Fibroblast of lung (primary cell): ENCODE results near the gene SOX11. TPM values are rescaled to one million over a fixed set of nuclear protein-coding genes. Genes with fewer than 3 reads are reported as not detected.
A peak's percentile ranks its signal among the peaks of the same experiment; 100 is the strongest.

Experiments
- DNase-seq, 2 donors: peaks; one replicate each; pipeline versions ENCODE4 v3.0.0 to v3.0.0-alpha.2; 2010; ENCODE audit warnings: low read depth in 2 of 2
- H2AFZ ChIP-seq: 2 replicates; pipeline ENCODE4 v1.5.1; 2012; ENCODE audit warnings: low read length, control low read depth, inconsistent platforms
- H3K27ac ChIP-seq: 2 replicates; pipeline ENCODE4 v1.5.1; 2011; ENCODE audit warnings: low read length, control low read depth; ENCODE audit not compliant: insufficient read depth
- H3K27me3 ChIP-seq: 2 replicates; pipeline ENCODE4 v1.5.1; 2011; ENCODE audit warnings: mild to moderate bottlenecking, low read length; ENCODE audit not compliant: control insufficient read depth, insufficient read depth
- H3K36me3 ChIP-seq: 2 replicates; pipeline ENCODE4 v1.5.1; 2011; ENCODE audit warnings: low read length; ENCODE audit not compliant: control insufficient read depth, insufficient read depth
- H3K4me1 ChIP-seq: 2 replicates; pipeline ENCODE4 v1.5.1; 2011; ENCODE audit warnings: low read length; ENCODE audit not compliant: control insufficient read depth, insufficient read depth; ENCODE audit errors: extremely low read depth
- H3K4me2 ChIP-seq: 2 replicates; pipeline ENCODE4 v1.5.1; 2011; ENCODE audit warnings: low read length, control low read depth; ENCODE audit not compliant: insufficient read depth; ENCODE audit errors: extremely low read depth
- H3K4me3 ChIP-seq, 4 experiments: fragments of 200-600 bp in 1 of 4; sonication (generic) in 1 of 4; replicated peaks in 1 of 4; 2 replicates each; pipeline ENCODE4 v1.5.1; 2011 to 2016; ENCODE audit warnings: low read length in 4 of 4, low read depth in 3 of 4, mild to moderate bottlenecking in 3 of 4, control low read depth in 2 of 4, inconsistent platforms in 1 of 4, mixed read lengths in 1 of 4; ENCODE audit not compliant: insufficient read depth in 1 of 4; ENCODE audit errors: control extremely low read depth in 1 of 4
- H3K79me2 ChIP-seq: 2 replicates; pipeline ENCODE4 v1.5.1; 2012; ENCODE audit warnings: mild to moderate bottlenecking, low read length, inconsistent platforms; ENCODE audit not compliant: control insufficient read depth, insufficient read depth
- H3K9ac ChIP-seq: 2 replicates; pipeline ENCODE4 v1.5.1; 2011; ENCODE audit warnings: mild to moderate bottlenecking, low read length, control low read depth; ENCODE audit not compliant: insufficient read depth
- H3K9me3 ChIP-seq: 2 replicates; pipeline ENCODE4 v1.5.1; 2012; ENCODE audit warnings: low read depth, low read length; ENCODE audit not compliant: control insufficient read depth, insufficient read depth
- H4K20me1 ChIP-seq: 2 replicates; pipeline ENCODE4 v1.5.1; 2011; ENCODE audit warnings: low read length; ENCODE audit not compliant: control insufficient read depth, insufficient read depth; ENCODE audit errors: extremely low read depth
- EZH2 ChIP-seq: IDR thresholded peaks from 2 replicates; pipeline ENCODE4 v1.5.1; 2012; ENCODE audit warnings: low read length, control low read depth, mild to moderate bottlenecking; ENCODE audit errors: missing control alignments
- polyA plus RNA-seq, 2 donors: library from polyadenylated mRNA; depleted of rRNA in 1 of 2; stranded (reverse) in 1 of 2; unstranded in 1 of 2; fragments of >200 nt; gene quantifications; 2 replicates each; pipeline ENCODE4 v1.2.1, GENCODE V29; 2011 to 2012; ENCODE audit warnings: missing spikeins in 1 of 2
- total RNA-seq: library from RNA; depleted of rRNA; stranded (reverse); fragments of >200 nt; gene quantifications from 2 replicates; pipeline ENCODE4 v1.2.1, GENCODE V29; 2014
- TF ChIP-seq, protein P1 (sequence below), 2 donors: IDR thresholded peaks in 1 of 2; conservative IDR thresholded peaks in 1 of 2; 1 replicate in 1 of 2; 2 replicates in 1 of 2; pipeline ENCODE4 v1.5.1; 2011 to 2012; ENCODE audit warnings: low read length in 2 of 2, control low read depth in 1 of 2, inconsistent platforms in 1 of 2, low read depth in 1 of 2, mild to moderate bottlenecking in 1 of 2

SOX11 gene
- total and polyA plus RNA-seq, 2 donors (not counting 1 experiment from before 2014, with no cell fraction given): 0.99 to 1.2 TPM

DNA sequence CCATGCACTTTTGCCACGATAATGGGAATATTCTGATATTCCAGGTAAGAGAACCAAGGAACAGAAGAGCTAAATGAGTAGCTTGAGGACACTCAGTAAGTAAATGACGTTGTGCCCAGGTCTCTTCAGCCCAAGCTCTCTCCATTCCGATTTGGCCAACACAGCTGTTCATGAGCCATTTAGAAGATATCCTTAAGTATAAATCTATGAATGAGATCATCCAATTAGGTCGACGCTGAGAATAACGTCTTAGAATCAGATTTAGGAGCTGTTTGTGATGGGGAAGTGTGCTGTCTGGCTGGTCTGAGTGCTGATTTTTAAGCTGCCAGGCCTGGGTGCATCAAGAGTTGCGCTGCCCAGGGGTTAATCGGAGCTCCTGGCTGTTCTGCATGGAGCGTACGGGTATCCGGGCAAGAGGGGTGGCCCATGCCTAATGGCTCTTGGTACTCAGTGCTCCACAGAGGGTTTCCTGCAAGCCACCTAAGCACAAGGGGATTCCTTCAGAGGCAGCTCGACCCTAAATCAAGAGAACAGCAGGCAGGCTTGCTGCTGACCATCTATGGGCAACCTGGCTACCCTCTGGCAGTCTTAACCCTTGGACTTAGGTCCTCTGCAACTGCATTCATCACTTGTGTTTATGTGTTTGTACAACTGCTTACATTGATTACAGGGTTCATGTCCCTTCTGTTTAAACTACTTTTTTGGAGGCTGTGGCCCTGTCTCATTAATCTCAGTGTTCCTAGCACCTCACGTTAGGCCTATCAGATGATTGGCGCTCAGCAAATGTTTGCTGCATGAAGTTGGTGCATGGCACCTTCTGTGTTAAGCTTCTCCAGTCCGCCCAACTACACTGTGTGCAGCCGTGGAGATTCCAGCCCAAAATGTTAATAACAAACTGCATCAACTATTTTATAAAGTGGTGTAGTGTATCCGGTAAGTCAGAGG, 31.9 kb downstream of the SOX11 start:
- no peaks in the 10 kb centered on the region for H3K79me2 ChIP-seq
- H3K4me2 ChIP-seq: no peak overlapping the region
- H3K9ac ChIP-seq: no peak overlapping the region
- no peak overlapping the region for H2AFZ ChIP-seq
- no peak overlapping the region for H3K4me3 ChIP-seq
- DNase-seq: peak in 1 of 2 donors; percentile 48
- H3K27me3 ChIP-seq: no peaks in the 10 kb centered on the region
- no peaks in the 10 kb centered on the region for H3K4me1 ChIP-seq
- TF ChIP-seq, protein P1, sequence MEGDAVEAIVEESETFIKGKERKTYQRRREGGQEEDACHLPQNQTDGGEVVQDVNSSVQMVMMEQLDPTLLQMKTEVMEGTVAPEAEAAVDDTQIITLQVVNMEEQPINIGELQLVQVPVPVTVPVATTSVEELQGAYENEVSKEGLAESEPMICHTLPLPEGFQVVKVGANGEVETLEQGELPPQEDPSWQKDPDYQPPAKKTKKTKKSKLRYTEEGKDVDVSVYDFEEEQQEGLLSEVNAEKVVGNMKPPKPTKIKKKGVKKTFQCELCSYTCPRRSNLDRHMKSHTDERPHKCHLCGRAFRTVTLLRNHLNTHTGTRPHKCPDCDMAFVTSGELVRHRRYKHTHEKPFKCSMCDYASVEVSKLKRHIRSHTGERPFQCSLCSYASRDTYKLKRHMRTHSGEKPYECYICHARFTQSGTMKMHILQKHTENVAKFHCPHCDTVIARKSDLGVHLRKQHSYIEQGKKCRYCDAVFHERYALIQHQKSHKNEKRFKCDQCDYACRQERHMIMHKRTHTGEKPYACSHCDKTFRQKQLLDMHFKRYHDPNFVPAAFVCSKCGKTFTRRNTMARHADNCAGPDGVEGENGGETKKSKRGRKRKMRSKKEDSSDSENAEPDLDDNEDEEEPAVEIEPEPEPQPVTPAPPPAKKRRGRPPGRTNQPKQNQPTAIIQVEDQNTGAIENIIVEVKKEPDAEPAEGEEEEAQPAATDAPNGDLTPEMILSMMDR (conservative IDR thresholded peaks at IDR 0.05 in 1 of 2, IDR thresholded peaks at IDR 0.05 in 1 of 2; ENCODE audit: low read depth in 1 of 2, low read length in 2 of 2): no peak
- TF ChIP-seq EZH2: no peak
- H3K9me3 ChIP-seq: no peaks in the 10 kb centered on the region
- H3K36me3 ChIP-seq: no peaks in the 10 kb centered on the region
- no peak overlapping the region for H3K27ac ChIP-seq
- no peaks in the 10 kb centered on the region for H4K20me1 ChIP-seq

DNA sequence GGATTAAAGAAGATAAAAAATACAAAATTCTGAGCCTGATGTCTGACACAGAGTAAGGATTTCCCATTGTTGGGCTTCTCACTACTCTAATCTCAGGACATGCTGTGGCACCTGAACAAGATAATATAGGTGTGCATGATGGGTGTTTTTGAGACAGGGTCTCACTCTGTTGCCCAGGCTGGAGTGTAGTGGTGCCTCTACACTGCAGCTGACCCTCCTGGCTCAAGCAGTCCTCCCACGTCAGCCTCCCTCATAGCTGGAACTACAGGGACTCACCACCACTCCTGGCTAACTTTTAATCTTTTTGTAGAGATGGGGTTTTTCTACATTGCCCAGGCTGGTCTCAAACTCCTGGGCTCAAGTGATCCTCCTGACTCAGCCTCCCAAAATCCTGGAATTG, 32.9 kb downstream of the SOX11 start:
- H3K4me1 ChIP-seq: no peaks in the 10 kb centered on the region

DNA sequence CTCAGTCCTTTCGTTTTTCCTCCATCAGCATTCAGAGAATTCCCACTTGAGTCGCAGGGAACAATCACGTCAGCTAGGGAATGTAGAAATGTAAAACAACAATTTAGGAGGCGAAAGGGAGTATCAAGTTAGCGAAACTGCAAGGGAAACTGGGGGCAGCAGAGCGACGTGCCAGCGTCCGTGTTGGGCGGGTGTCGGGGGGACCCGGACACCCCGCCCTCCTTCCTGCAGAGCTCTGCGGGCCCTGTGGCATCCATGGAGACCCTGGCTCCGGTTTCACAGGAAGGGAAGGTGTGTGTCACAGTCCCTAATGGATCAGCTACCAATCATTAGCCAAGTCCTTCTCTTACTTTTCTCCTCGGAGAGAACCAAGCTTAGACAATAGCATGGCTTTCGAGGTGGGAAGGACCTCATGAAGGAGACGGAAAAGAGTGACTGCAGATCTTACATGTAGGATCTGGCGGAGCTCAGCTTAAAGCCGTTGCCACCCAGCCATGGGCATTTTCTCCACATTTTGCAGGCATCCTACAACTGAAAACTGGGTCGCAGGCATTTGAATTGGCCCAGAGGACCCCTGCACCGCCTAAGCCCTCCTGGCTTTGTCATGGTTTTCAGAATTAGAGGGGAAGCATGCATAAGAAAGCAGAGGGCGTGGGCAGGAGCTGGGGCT, 33.7 kb downstream of the SOX11 start:
- Histone ChIP-seq H3K9ac (no peak overlapping the region), H3K27ac (no peak overlapping the region), H3K9me3 (no peaks in the 10 kb centered on the region), H4K20me1 (no peaks in the 10 kb centered on the region), H3K4me2 (no peak overlapping the region), H3K27me3 (no peaks in the 10 kb centered on the region), H3K4me1 (no peaks in the 10 kb centered on the region), H2AFZ (no peak overlapping the region), H3K36me3 (no peaks in the 10 kb centered on the region), H3K4me3 (peak overlapping the region in 1 of 4 experiments; percentile 23), H3K79me2 (no peaks in the 10 kb centered on the region)
- peak; percentile 6 to 73 for DNase-seq
- no peak for TF ChIP-seq EZH2
- TF ChIP-seq, protein P1 (conservative IDR thresholded peaks at IDR 0.05 in 1 of 2, IDR thresholded peaks at IDR 0.05 in 1 of 2; ENCODE audit: low read depth in 1 of 2, low read length in 2 of 2): no peak

More for the DNA sequence above, 32.9 kb downstream of the SOX11 start:
- Histone ChIP-seq H3K9ac (no peak overlapping the region), H3K4me3 (no peak overlapping the region), H4K20me1 (no peaks in the 10 kb centered on the region), H3K27ac (no peak overlapping the region), H3K79me2 (no peaks in the 10 kb centered on the region), H3K27me3 (no peaks in the 10 kb centered on the region), H3K4me2 (no peak overlapping the region), H2AFZ (no peak overlapping the region), H3K9me3 (no peaks in the 10 kb centered on the region), H3K36me3 (no peaks in the 10 kb centered on the region)
- DNase-seq: no peak
- TF ChIP-seq, protein P1 (conservative IDR thresholded peaks at IDR 0.05 in 1 of 2, IDR thresholded peaks at IDR 0.05 in 1 of 2; ENCODE audit: low read depth in 1 of 2, low read length in 2 of 2): no peak
- no peak for TF ChIP-seq EZH2
